ENCODE results near the gene ANKRD34A.

Gene ANKRD34A

DNA sequence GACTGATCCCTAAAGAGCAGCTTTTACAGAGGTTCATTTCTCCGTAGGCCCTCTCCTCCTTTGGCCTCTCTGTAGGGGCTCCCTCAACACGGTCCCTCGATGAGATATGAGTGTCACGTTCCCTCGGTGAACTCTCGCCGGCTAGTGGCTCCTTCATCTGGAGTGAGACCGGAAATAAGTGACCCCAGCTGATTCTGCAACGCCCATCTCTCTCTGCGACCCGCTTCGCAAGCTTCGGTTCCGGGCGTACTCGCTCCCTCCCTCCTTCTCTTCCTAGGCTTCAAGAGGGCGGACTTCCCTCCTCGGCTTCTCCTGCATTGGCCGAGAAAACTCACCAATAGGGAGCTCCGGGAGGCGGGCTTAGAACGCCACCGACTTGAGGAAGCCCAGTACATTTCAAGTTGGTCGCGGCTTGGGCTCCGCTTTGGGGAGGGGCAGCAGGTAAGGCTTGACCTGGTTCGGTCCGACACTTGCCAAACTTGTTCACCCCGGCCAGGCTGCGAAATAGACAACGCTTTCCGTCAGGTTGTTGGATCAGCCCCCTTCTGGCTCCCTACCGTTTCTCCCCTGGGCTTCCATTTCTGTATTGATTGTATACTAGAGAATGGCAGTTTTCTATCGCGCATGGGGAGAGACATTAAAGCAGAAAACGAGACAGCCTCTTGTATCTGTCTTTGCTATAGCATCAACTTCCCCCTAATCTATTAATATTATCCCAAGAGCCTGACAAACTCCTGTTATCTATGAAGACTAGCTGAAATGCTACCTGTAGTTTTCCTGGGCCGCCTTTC is at the start of gene ANKRD34A, which contains the start of gene POLR3GL:
ANKRD34A (minus strand) TSS at position 248 of the 791 bp plus-strand sequence. CDS start 2,816 bp downstream, outside the sequence.
POLR3GL (plus strand) TSS at position 363 of the 791 bp plus-strand sequence. CDS start 10,176 bp downstream, outside the sequence.
- peak; percentile 81 to 94 for DNase-seq (ENCODE audit: extremely low read depth in 1 of 2, low read depth in 1 of 2)

DNA sequence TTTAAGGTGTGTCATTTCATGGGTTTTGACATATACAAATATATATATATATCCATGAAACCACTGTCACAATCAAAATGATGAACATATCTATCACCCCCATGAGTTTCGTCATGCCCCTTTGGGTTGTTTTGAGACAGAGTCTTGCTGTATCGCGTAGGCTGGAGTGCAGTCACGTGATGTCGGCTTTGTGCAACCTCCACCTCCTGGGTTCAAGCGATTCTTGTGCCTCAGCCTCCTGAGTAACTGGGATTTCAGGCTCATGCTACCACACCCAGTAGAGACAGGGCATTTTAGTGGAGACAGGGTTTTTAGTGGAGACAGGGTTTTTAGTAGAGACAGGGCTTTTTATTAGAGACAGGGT is 49.2 kb upstream of the ANKRD34A start:
- DNase-seq (ENCODE audit: extremely low read depth in 1 of 2, low read depth in 1 of 2): no peak

DNA sequence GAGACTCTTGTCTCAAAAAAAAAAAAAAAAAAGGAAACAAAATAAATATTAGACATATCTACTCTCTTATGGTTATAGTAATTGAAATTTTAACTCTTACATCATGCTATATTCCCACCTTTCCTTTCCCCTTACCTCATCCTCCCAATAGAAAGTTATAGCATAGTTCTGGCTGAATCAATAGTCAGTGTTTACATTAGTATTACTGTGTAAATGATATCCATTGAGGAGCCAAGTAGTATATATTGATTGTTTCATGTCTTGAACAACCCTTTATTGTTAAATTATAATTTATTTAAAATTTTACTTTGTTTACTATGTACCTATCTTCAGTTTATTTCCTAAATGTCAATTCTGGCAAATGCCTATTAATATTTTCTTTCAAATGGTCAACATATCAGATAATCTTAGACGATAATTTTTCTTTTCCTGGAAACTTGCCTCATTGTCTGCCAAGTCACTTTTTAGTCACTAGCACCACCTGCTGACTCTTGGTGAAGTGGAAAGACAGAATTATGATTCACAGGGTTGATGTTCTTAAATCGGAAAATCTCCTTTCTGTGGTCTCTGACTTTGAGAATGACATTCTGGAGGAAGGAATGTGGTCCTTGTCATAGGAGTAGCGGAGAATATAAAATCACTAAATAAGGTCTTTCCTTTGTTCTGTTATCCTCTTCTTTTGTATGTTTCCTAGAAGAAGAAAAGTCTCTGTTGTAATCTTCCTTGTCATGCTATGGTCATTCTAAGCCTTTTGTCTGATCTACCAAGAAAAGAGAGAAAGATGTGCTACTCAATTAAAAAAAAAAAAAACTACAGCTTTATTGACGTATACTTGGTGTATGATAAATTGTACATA is 48.6 kb upstream of the ANKRD34A start:
- DNase-seq (ENCODE audit: extremely low read depth in 1 of 2, low read depth in 1 of 2): no peak

DNA sequence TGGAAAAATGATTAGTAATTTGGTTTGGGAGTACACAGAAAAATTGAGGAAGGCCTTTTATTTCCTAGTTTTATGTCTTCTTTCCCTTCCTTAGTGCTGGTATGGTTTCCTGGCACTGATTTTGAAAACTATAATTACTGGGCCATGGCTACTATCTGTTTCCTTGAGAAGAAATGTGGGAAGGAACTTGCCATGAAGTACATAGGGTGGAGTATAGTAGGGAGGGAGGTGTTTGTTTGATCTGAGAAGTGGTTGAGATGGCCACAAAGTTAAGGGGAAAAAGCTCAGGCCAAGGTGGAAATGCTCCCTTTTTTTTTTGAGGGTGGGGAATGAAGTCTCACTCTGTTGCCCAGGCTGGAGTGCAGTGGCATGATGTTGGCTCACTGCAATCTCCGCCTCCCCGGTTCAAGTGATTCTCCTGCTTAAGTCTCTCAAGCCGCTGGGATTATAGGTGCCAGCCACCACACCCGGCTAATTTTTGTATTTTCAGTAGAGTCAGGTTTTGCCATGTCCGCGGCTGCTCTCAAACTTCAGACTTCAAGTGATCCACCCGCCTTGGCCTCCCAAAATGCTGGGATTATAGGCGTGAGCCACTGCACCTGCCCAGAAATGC is 45.9 kb upstream of the ANKRD34A start:
- DNase-seq (ENCODE audit: extremely low read depth in 1 of 2, low read depth in 1 of 2): no peak

DNA sequence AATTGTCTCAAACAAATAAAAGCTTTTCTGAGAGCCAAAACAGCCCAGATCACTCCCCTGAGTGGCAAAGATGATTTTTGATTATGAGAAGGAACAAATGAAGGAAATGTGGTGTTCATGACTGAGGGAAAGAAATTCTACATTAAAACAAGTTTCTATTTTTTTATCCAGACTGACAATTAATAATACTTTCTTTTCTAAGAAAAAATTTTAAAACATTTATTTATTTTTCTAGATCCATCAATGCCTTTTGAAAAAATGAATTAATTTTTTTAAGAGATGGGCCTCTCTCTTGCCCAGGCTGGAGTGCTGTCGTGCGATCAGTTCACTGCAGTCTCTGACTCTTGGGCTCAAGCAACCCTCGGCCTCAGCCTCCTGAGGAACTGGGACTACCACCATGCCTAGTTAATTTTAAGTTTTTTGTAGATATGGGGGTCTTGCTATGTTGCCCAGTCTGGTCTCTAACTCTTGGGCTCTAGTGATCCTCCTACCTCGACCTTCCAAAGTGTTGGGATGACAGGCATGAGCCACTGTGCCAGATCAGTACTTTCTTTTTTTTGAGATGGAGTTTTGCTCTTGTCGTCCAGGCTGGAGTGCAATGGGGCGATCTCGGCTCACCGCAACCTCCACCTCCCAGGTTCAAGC is 43.2 kb upstream of the ANKRD34A start:
- no peak for DNase-seq (ENCODE audit: extremely low read depth in 1 of 2, low read depth in 1 of 2)

DNA sequence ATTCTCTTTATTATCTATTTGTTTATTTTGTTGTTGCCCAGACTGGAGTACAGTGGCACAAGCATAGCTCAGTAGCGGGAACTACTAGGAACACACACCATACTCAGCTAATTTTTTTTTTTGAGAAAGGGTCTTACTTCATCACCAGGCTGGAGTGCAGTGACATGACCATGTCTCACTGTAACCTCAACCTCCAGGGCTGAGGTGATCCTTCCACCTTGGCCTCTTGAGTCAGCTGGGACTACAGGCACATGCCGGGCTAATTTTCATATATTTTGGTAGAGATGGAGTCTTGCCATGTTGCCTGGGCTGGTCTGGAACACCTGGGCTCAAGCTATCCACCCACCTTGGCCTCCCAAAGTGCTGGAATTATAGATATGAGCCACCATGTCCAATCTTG is 37.3 kb upstream of the ANKRD34A start:
- DNase-seq (ENCODE audit: extremely low read depth in 1 of 2, low read depth in 1 of 2): no peak

DNA sequence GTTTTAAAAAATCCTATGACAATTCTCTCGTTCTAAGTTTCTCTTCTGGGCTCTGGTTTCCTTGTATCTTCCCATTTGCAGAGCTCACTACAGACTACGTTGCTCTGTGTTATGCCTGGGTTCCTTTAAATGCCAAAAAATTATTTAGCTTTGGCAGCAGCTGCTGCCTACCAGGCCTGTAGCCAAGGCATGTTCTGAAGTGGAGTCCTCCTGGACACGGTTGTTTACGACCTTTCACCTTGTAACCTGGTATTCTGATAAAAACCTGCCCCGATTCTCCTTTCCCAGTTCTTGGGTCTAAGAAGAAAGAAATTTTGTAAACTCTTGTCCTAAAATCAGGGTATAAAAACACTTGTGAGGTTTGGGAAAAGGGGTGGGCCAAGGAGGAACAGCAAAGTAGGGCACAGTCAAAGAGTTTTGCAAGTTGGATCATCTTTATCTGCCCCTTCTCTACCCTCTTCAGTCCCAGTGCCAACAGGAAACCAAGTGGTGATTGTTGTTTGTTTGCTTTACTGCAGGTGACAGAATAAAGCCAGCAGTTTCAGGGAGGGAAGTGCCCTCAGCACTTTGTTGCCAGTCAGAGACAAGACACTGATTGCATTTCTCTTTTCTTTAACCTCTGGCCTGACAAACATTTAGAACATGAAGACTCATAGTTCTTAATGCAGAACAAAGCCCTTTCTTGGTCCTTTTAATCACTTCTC is 35.1 kb upstream of the ANKRD34A start:
- no peak for DNase-seq (ENCODE audit: extremely low read depth in 1 of 2, low read depth in 1 of 2)

DNA sequence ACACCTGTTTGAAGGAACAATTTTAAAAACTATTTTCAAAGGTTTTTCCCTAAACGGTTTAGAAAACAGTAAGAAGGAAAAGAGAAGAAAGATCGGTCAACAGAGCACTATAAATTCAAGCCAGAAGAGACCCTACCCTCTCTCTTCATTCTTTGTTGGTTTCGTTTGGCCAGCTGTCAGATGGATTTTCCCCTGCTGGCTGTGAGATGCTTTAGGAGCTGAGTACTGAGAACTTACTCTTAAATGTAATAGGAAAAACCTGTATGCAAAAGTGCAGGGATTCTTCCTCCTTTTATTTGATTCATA is 33.3 kb upstream of the ANKRD34A start:
- no peak for DNase-seq (ENCODE audit: extremely low read depth in 1 of 2, low read depth in 1 of 2)

DNA sequence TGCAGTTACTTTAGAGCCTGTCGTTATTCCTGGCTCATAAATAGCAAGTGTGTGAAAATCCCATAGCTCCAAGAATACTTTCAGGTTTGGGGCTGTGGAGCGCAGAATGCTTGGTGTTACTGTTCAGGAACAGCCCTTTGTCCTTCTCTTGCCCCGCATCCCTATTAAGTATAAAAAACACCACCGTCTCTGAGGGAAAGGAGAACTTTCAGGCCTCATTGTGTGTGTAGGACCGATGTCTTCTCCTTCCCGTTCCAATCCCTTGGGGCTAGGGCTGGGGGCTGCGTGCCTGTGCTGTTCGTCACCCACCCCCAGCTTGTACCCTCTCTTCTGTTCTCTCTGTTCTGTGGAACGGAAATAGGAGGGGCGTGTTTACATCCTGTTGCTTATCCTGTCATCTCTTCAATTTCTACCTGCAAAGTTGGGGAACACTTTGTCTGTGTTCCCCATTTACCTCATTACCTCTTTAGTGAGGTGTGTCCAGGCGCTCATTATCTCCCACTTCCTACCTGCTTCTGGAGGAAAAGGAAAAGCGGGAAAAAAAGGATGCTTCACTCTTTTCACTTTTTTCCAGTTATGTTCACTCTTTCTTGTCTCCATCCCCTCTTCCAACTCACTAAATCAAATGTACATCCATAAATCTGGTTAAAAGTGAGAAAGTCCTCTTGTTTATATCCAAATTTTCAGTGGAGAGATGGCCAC is 32.8 kb upstream of the ANKRD34A start:
- no peak for DNase-seq (ENCODE audit: extremely low read depth in 1 of 2, low read depth in 1 of 2)

DNA sequence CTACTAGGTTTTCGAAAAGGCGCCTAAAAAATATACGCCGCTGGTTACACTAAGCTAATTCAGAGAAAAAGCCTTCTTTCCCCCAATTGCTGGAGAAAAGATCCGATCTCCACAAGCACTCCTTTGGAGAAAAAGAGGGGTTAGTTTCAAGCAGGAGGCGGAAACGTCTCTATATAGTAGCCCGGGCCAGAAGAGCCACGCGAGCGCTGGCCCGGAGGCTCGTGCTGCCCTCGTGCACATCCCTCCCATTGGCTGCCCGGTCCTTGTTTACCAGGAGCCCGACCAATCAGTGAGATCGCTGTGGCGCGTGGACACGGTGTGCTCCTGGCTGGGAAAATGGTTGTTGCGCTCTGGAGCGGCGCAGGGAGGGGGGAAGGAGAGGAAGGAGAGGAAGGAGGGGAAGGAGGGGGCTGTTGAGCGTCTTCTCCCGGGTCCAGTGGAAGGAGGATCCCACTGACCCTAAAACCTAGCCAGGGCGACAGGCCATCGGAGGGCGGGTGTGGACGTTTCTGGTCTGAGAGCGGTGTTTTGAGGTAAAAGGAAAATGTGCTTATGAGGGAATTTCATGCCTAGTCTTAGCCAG is 32.1 kb upstream of the ANKRD34A start, which contains the start of gene TXNIP:
TXNIP (minus strand) TSS at position 147 of the 583 bp plus-strand sequence. CDS start 313 bp downstream, outside the sequence.
- DNase-seq (ENCODE audit: extremely low read depth in 1 of 2, low read depth in 1 of 2): peak; percentile 86 to 93

DNA sequence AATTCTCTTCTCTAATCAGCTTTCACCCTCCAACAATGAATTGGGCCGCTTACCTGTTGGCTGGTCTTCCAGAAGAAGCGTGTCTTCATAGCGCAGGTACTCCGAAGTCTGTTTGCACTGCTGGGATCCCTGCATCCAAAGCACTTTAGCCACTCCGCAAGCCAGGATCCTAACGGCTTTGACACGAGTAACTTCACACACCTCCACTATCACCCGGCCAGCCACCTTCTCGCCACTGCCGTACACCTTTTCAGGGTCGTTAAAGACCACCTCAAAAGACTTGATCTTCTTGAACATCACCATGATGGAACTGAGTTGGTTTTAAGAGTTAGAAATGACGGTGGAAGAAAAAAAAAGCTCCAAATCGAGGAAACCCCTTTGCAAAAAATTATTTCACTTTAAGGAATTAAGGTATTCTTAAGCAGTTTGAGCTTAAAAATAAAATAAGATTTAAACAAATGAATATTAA is 31.6 kb upstream of the ANKRD34A start:
- no peak for DNase-seq (ENCODE audit: extremely low read depth in 1 of 2, low read depth in 1 of 2)

DNA sequence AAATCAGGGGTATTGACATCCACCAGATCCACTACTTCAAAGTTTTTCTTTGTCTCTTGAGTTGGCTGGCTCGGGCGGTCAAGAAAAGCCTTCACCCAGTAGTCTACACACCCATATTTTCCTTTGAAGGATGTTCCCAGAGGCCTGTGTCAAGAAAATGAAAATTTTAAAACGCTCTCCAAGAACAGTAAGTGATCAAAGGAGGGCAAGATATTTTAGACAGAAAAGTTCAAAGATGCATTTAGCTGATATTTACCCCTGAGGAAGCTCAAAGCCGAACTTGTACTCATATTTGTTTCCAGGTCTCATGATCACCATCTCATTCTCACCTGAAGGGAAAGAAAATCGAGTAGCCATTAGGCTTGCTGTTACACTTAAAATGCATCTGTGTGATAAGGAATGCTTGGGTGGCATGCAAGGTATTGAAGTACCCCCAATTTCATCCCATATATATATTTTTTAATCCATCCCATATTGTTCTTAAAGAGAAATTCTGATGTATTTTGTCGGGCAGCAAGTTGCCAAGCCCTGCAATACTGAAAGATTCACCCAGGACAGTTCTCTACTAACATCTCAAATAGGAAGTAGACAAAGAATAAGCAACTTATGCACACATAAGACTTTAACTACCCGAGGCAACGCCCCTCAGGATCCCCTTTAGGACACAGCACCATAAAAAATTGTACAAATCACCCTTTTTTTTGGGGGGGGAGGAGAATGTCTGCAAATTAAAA is 30.9 kb upstream of the ANKRD34A start:
- no peak for DNase-seq (ENCODE audit: extremely low read depth in 1 of 2, low read depth in 1 of 2)

DNA sequence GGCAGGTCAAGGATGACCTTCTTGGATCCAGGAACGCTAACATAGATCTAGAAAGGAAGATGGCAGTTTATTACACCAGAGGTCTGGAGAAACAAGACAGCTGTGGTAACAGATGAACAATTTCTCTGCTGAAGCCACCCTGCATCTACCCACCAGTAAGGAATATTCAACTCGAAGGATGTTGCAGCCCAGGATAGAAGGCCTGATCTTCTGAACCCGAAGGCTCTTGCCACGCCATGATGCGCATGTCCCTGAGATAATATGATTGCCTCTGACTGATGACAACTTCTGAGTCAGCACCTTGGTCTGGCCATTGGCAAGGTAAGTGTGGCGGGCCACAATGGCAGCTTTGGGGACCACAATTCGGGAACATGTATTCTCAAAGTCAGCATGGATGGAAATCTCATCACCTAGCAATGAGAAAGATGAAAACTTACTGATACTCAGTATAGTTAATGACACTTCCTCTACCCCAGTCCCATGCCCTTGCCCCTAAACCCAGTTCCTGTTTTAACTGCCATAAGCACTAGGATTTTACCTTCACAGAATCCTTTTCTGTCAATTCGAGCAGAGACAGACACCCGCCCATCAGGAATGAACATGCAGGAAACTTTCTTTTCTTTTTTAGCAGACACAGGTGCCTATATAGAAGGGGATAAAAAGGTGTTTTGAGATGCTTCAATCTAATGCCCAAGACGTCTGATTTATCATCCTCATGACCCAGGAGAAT is 30.2 kb upstream of the ANKRD34A start:
- peak in 1 of 2 donors; percentile 45 for DNase-seq (ENCODE audit: extremely low read depth in 1 of 2, low read depth in 1 of 2)

DNA sequence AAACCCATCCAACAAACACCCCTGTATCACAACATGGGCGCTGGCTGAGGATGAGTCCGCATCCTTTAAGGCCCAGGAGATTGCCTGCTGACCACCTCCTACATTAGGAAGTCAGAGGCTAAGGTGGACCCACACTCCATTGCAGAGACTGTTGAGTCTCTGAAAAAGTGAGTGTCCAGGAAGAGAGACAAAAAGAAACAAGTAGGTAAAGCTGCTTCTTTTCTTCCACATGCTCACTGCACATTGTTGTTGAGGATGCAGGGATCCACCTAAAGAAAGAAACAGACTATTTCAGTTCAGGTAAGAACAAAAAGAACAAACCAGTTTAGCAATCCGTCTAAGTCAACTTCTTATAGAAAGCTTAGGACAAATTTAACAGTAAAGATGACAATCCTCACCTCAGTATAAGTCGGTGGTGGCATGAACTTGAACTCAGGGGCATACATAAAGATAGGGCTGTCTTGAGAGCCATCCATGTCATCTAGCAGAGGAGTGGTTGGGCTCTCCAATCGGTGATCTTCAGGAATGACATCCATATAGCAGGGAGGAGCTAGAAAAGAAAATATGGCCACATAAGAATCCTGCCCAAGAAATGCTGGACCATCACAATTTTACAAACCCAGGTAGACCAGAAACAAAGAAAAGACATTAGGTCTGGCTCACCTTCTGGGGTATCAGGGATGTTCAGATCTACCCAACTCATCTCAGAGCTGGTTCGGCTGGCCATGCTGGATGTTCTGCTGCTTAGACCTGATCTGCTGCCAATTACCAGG is 29.4 kb upstream of the ANKRD34A start:
- no peak for DNase-seq (ENCODE audit: extremely low read depth in 1 of 2, low read depth in 1 of 2)

DNA sequence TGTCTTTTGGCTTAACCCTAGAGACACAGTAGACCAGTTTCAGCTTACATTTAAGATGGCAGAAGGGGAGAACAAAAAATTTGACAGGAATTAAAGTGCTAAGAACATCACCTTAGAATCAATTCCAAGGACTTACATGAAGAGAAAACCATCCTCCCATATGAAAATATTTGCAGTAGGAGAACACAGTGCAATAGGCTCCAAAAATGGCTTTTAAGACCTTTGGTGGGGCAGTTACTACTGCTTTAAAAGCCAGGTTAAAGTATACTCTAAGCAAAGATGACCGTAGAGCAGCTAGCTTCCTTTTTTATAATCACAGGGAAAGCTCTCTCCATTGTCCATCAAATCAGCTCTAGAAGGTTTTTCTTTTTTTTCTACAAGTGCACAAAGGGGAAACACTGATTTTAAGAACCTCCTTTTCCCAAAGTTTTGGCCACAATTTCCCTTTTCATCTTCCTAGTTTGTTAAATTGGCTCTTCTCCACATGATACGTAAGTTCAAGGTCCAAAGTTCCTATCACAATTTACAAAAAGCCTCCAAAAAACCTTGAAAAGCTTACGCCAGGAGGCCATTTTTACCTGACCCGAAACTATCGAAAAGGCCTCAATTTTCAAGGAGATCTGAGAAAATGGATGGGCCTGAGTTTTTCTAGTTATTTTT is 28.7 kb upstream of the ANKRD34A start:
- no peak for DNase-seq (ENCODE audit: extremely low read depth in 1 of 2, low read depth in 1 of 2)

DNA sequence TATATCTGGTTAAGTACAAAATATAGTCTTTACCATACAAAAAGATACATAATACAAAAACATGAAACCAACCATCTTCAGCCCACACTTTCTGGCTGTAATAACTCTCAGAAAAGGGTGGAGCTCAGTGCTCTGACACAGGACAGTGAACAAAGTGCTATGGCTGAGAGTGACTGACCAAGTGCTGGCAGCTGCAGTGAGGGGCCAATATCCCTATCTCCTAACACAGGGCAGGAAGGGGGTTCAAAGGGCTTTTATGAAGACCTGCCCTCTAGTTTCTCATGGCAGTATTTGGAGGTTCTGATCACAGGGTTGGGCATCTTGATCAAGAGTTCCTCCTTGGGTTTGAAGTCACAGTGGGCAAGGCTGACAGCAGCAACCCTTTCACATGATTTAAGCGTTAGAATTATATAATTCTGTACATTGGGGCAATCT is 28.1 kb upstream of the ANKRD34A start:
- DNase-seq (ENCODE audit: extremely low read depth in 1 of 2, low read depth in 1 of 2): no peak

Measured in stimulated activated CD8-positive, alpha-beta memory T cell treated with anti-CD3 and anti-CD28 coated beads, Interleukin-7, amount 100 ng/mL, for 48 hours (primary cell).